GM23338 (cell line): ENCODE measurements around the gene UBTF. TPM values are rescaled to one million over a fixed set of nuclear protein-coding genes. Genes with fewer than 3 reads are reported as not detected.

Source experiments
- ATAC-seq: fragments of 200-7000 bp; cut with Tn5 transposase; 3 replicates; pipeline ENCODE4 v1.9.1; 2020
- DNase-seq: peaks from one replicate; pipeline ENCODE4 v3.0.0-alpha.2; 2015; ENCODE audit warnings: low spot score
- H2AFZ ChIP-seq: fragments of 200-600 bp; sonication (generic); 2 replicates; pipeline ENCODE4 v1.8.0; 2016; ENCODE audit warnings: antibody characterized with exemption, mild to moderate bottlenecking, moderate library complexity
- H3F3A ChIP-seq: fragments of 200-600 bp; sonication (generic); replicated peaks from 2 replicates; pipeline ENCODE4 v1.8.0; 2017; ENCODE audit warnings: antibody characterized with exemption, mixed run types, low read depth
- H3K27ac ChIP-seq: fragments of 200-600 bp; sonication (generic); 2 replicates; pipeline ENCODE4 v1.6.1; 2016; ENCODE audit warnings: low read depth
- H3K27me3 ChIP-seq: fragments of 200-600 bp; sonication (generic); 2 replicates; pipeline ENCODE4 v1.8.0; 2016; ENCODE audit warnings: mild to moderate bottlenecking, mixed run types, moderate library complexity; ENCODE audit not compliant: insufficient read depth
- H3K36me3 ChIP-seq: fragments of 200-600 bp; sonication (generic); 2 replicates; pipeline ENCODE4 v1.8.0; 2016; ENCODE audit warnings: mild to moderate bottlenecking; ENCODE audit not compliant: insufficient read depth
- H3K4me1 ChIP-seq: fragments of 200-600 bp; sonication (generic); 2 replicates; pipeline ENCODE4 v1.8.0; 2016; ENCODE audit warnings: mild to moderate bottlenecking, moderate library complexity; ENCODE audit not compliant: insufficient read depth
- H3K4me2 ChIP-seq: fragments of 200-600 bp; sonication (generic); 2 replicates; pipeline ENCODE4 v1.7.1; 2017; ENCODE audit warnings: mixed run types
- H3K4me3 ChIP-seq: fragments of 200-600 bp; sonication (generic); 2 replicates; pipeline ENCODE4 v1.6.1; 2016; ENCODE audit warnings: mixed run types
- H3K79me2 ChIP-seq: fragments of 200-600 bp; sonication (generic); replicated peaks from 2 replicates; pipeline ENCODE4 v1.8.0; 2017; ENCODE audit warnings: mild to moderate bottlenecking; ENCODE audit not compliant: insufficient read depth
- H3K9me2 ChIP-seq: fragments of 200-600 bp; sonication (generic); 2 replicates; pipeline ENCODE4 v1.8.0; 2017; ENCODE audit not compliant: insufficient read depth
- H4K20me1 ChIP-seq: fragments of 200-600 bp; sonication (generic); replicated peaks from 2 replicates; pipeline ENCODE4 v1.8.0; 2017; ENCODE audit warnings: mild to moderate bottlenecking; ENCODE audit not compliant: insufficient read depth
- H3K27ac Mint-ChIP-seq: 2 replicates; pipeline ENCODE4 v1.8.0; 2020; ENCODE audit warnings: inconsistent platforms, mild to moderate bottlenecking, moderate library complexity, mixed read lengths
- H3K27me3 Mint-ChIP-seq: 3 replicates; pipeline ENCODE4 v1.8.0; 2022; ENCODE audit warnings: low read depth, mild to moderate bottlenecking, moderate library complexity, mixed read lengths, inconsistent platforms; ENCODE audit not compliant: insufficient read depth, poor library complexity
- H3K36me3 Mint-ChIP-seq: 3 replicates; pipeline ENCODE4 v1.8.0; 2021; ENCODE audit warnings: low read depth, mild to moderate bottlenecking, inconsistent platforms, moderate library complexity, mixed read lengths
- H3K4me1 Mint-ChIP-seq: 3 replicates; pipeline ENCODE4 v1.8.0; 2020; ENCODE audit warnings: mild to moderate bottlenecking, inconsistent platforms, mixed read lengths
- H3K4me3 Mint-ChIP-seq: 3 replicates; pipeline ENCODE4 v1.8.0; 2021; ENCODE audit warnings: moderate library complexity, mild to moderate bottlenecking, inconsistent platforms, mixed read lengths
- H3K9me3 Mint-ChIP-seq: 3 replicates; pipeline ENCODE4 v1.8.0; 2020; ENCODE audit warnings: moderate library complexity, mild to moderate bottlenecking, inconsistent platforms, mixed read lengths
- CREB1 ChIP-seq: fragments of 250-450 bp; sonication (Bioruptor Pico); IDR thresholded peaks from 2 replicates; pipeline ENCODE4 v1.5.0; 2020; ENCODE audit warnings: low read depth, mild to moderate bottlenecking, moderate library complexity
- CTCF ChIP-seq, 2 experiments: fragments of 200-600 bp in 1 of 2; sonication (generic) in 1 of 2; conservative IDR thresholded peaks; 2 replicates each; pipeline versions ENCODE4 v1.5.1 to v1.6.1; 2016 to 2017; ENCODE audit warnings: antibody characterized with exemption in 2 of 2, low read depth in 2 of 2, mild to moderate bottlenecking in 2 of 2, moderate library complexity in 1 of 2
- ETS1 ChIP-seq: IDR thresholded peaks from 2 replicates; pipeline ENCODE4 v1.6.1; 2016; ENCODE audit warnings: antibody characterized with exemption
- EZH2phosphoT487 ChIP-seq: fragments of 200-600 bp; sonication (generic); IDR thresholded peaks from one replicate; pipeline ENCODE4 v1.8.1; 2018; ENCODE audit warnings: antibody characterized with exemption; ENCODE audit not compliant: unreplicated experiment
- JUNB ChIP-seq: IDR thresholded peaks from one replicate; pipeline ENCODE4 v1.6.1; 2016; ENCODE audit warnings: antibody characterized with exemption; ENCODE audit not compliant: unreplicated experiment
- NANOG ChIP-seq: IDR thresholded peaks from 2 replicates; pipeline ENCODE4 v1.6.1; 2016; ENCODE audit warnings: antibody characterized with exemption, borderline replicate concordance
- POLR2AphosphoS5 ChIP-seq: IDR thresholded peaks from 2 replicates; pipeline ENCODE4 v1.6.1; 2016; ENCODE audit warnings: antibody characterized with exemption, low read depth
- REST ChIP-seq: IDR thresholded peaks from one replicate; pipeline ENCODE4 v1.6.1; 2018; ENCODE audit warnings: antibody characterized with exemption; ENCODE audit not compliant: unreplicated experiment
- ZNF114 ChIP-seq: fragments of 250-450 bp; sonication (Bioruptor Pico); IDR thresholded peaks from 2 replicates; pipeline ENCODE4 v1.5.0; 2020; ENCODE audit warnings: mild to moderate bottlenecking, moderate library complexity
- ZNF331 ChIP-seq: fragments of 250-450 bp; sonication (Bioruptor Pico); IDR thresholded peaks from 2 replicates; pipeline ENCODE4 v1.5.0; 2020; ENCODE audit warnings: low read depth, mild to moderate bottlenecking, moderate library complexity
- ZNF462 ChIP-seq: fragments of 250-450 bp; sonication (Bioruptor Pico); IDR thresholded peaks from 2 replicates; pipeline ENCODE4 v1.5.0; 2020; ENCODE audit warnings: mild to moderate bottlenecking, moderate library complexity
- polyA plus RNA-seq: library from polyadenylated mRNA; unstranded; fragments of >200 nt; fragmentation: Nextera tagmentation; extraction: Ambion mirVana; gene quantifications from 2 replicates; pipeline ENCODE4 v1.2.1, GENCODE V29; 2016
- total RNA-seq: library from RNA; depleted of rRNA; stranded (reverse); fragments of >200 nt; shearing (Covaris generic); gene quantifications from 2 replicates; pipeline ENCODE4 v1.2.3, GENCODE V29; 2014

Gene UBTF
- total and polyA plus RNA-seq, 2 experiments from 2014 or later: 29.9 to 62.2 TPM

GRCh38 chr17:44253006-44253405 lies 33.5 kb upstream of the UBTF start:
- ATAC-seq: no peak
- 0 out of 2 replicates have a peak, but pooled peaks cover 4% of the 10 kb centered on the region for H3F3A ChIP-seq
- H3K27ac Mint-ChIP-seq: no peak overlapping the region

More at GRCh38 chr17:44253006-44253405, 33.5 kb upstream of the UBTF start:
- no peaks in the 10 kb centered on the region for H3K36me3 ChIP-seq
- no peaks in the 10 kb centered on the region for H3K79me2 ChIP-seq
- no peak overlapping the region for H3K4me3 ChIP-seq
- no peaks in the 10 kb centered on the region for H3K27me3 ChIP-seq
- H4K20me1 ChIP-seq: no peaks in the 10 kb centered on the region
- Mint-ChIP-seq H3K27me3 (peaks cover 16% of the 10 kb centered on the region), H3K9me3 (no peaks in the 10 kb centered on the region; the same call in 2 of the 3 replicates), H3K4me1 (no peaks in the 10 kb centered on the region; the same call in 1 of the 3 replicates), H3K36me3 (no peaks in the 10 kb centered on the region), H3K4me3 (no peak overlapping the region)
- no peak for TF ChIP-seq ETS1
- no peak for TF ChIP-seq POLR2AphosphoS5
- no peak for TF ChIP-seq CTCF (conservative IDR thresholded peaks at IDR 0.05; ENCODE audit: low read depth in 2 of 2)
- no peak for TF ChIP-seq NANOG
- no peak for TF ChIP-seq ZNF331 (CRISPR knock-in tag)
- TF ChIP-seq CREB1 (CRISPR knock-in tag): no peak
- no peak for TF ChIP-seq REST
- no peak for TF ChIP-seq ZNF462 (CRISPR knock-in tag)
- no peak for TF ChIP-seq ZNF114 (CRISPR knock-in tag)
- TF ChIP-seq JUNB: no peak
- no peak for TF ChIP-seq EZH2phosphoT487
- H3K27ac ChIP-seq: no peak overlapping the region
- no peaks in the 10 kb centered on the region for H3K9me2 ChIP-seq
- DNase-seq: no peak
- H3K4me2 ChIP-seq: no peak overlapping the region
- no peaks in the 10 kb centered on the region for H3K4me1 ChIP-seq
- H2AFZ ChIP-seq: no peak overlapping the region
